Measurements from ENCODE around the gene AGXT2. TPM values are rescaled to one million over a fixed set of nuclear protein-coding genes. Genes with fewer than 3 reads are reported as not detected.

Gene AGXT2
- total RNA-seq, 4 donors from 2014 or later: not detected

GRCh38 chr5:34970552-34970951, 77.2 kb downstream of the AGXT2 start:
- TF ChIP-seq CTCF (IDR thresholded peaks at IDR 0.05; ENCODE audit: low read depth): no peak

GRCh38 chr5:34968258-34968657, 79.5 kb downstream of the AGXT2 start:
- TF ChIP-seq CTCF (IDR thresholded peaks at IDR 0.05; ENCODE audit: low read depth): no peak

- no peak for TF ChIP-seq CTCF (IDR thresholded peaks at IDR 0.05; ENCODE audit: low read depth)
Measured at GRCh38 chr5:34967540-34967939, 80.2 kb downstream of the AGXT2 start.

- no peak for TF ChIP-seq CTCF (IDR thresholded peaks at IDR 0.05; ENCODE audit: low read depth)
Measured at GRCh38 chr5:34959323-34959722, 88.4 kb downstream of the AGXT2 start.

DNA sequence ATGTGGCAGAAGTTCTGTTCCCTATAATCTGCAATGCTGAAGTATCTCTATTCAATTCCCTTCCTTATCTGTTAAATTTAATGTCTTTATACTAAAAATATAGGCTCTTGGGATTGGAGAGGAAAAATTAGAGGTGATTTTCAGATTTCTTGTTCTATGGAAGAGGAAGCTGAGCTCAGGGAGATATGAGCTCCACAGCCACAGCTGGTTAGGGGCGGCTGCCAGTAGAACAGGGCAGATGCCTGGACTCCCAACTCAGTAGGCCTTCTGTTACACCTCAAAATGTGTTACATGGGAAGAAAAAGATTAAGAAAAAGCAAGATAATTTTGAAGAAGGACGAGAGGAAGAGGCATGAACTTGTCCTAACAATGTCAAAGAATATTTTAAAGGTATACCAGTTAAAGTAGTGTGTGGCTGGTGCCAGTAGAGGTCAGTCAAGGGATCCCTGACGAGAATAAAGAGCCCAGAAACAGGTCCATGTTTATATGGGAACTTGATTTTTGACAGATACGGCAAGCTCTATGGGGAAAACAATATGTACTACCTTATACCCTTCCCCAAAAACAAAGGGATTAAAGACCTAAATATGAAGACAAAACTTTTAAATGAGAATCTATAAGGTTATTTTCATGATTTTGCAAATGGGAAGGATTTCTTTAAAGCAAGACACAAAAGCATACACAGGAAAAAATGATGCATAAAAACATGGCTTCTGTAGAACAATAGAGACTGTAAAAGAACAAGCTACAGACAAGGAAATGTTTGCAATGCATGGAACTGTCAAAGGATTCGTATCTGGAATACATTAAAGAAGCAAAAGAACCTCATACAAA, 89.7 kb downstream of the AGXT2 start:
- no peak for TF ChIP-seq CTCF (IDR thresholded peaks at IDR 0.05; ENCODE audit: low read depth)

- no peak for TF ChIP-seq CTCF (IDR thresholded peaks at IDR 0.05; ENCODE audit: low read depth)
Measured at GRCh38 chr5:34957321-34957720, 90.4 kb downstream of the AGXT2 start.

Other genes starting within 250 kb of the AGXT2 start
- gene TTC23L, start 208.8 kb downstream of the AGXT2 start, total RNA-seq: not detected
- gene RAD1, start 132.4 kb downstream of the AGXT2 start, total RNA-seq: 10 to 100 TPM; 13.2 to 24.5 (median 16.9) TPM
- 10 to 100 TPM; 14.3 to 33.8 (median 19.1) TPM for gene BRIX1, start 132.2 kb downstream of the AGXT2 start, total RNA-seq
- 10 to 100 TPM; 32.1 to 43.9 (median 36.9) TPM for gene DNAJC21, start 118.4 kb downstream of the AGXT2 start, total RNA-seq
- 1 to 10 TPM in 3 of 4 donors, under 1 TPM in 1; 0.98 to 4.0 (median 1.6) TPM for gene PRLR, start 182.5 kb upstream of the AGXT2 start, total RNA-seq